Cortex of kidney (tissue), 1 donor: ENCODE measurements around the gene RBM19.

Experiments used
- DNase-seq: peaks from one replicate; lab custom pipeline; 2025; lab: John Stamatoyannopoulos, UW

Gene RBM19

GRCh38 chr12:113932381-113933196 lies 33.5 kb downstream of the RBM19 start:
- DNase-seq, result no peak

- no peak for DNase-seq
These were observed 34.6 kb downstream of the RBM19 start for GRCh38 chr12:113931517-113931916.

- DNase-seq, result no peak
These were observed 35.9 kb downstream of the RBM19 start for GRCh38 chr12:113930249-113930648.

- no peak for DNase-seq
These were observed 36.7 kb downstream of the RBM19 start for GRCh38 chr12:113929312-113929989.

GRCh38 chr12:113926788-113927187 lies 39.3 kb downstream of the RBM19 start:
- no peak for DNase-seq

- no peak for DNase-seq
These were observed 41.8 kb downstream of the RBM19 start for GRCh38 chr12:113924341-113924740.

GRCh38 chr12:113923251-113923650 lies 42.9 kb downstream of the RBM19 start:
- DNase-seq, result no peak

- no peak for DNase-seq
These were observed 44.7 kb downstream of the RBM19 start for GRCh38 chr12:113921430-113921829.

GRCh38 chr12:113919791-113920190 lies 46.3 kb downstream of the RBM19 start:
- no peak for DNase-seq

- DNase-seq, result no peak
These were observed 47.8 kb downstream of the RBM19 start for GRCh38 chr12:113918306-113918705.

- no peak for DNase-seq
These were observed 48.7 kb downstream of the RBM19 start for GRCh38 chr12:113917393-113917792.

GRCh38 chr12:113914806-113915205 lies 51.3 kb downstream of the RBM19 start:
- DNase-seq, result no peak

- no peak for DNase-seq
These were observed 51.9 kb downstream of the RBM19 start for GRCh38 chr12:113914176-113914575.

GRCh38 chr12:113912760-113913329 lies 53.3 kb downstream of the RBM19 start:
- no peak for DNase-seq

- no peak for DNase-seq
These were observed 54.0 kb downstream of the RBM19 start for GRCh38 chr12:113911971-113912759.

GRCh38 chr12:113910751-113911272 lies 55.3 kb downstream of the RBM19 start:
- DNase-seq, result no peak

- no peak for DNase-seq
These were observed 56.2 kb downstream of the RBM19 start for GRCh38 chr12:113909776-113910420.

GRCh38 chr12:113908584-113909100 lies 57.5 kb downstream of the RBM19 start:
- no peak for DNase-seq

GRCh38 chr12:113907446-113908180 lies 58.5 kb downstream of the RBM19 start:
- DNase-seq, result no peak

- DNase-seq, result no peak
These were observed 59.5 kb downstream of the RBM19 start for GRCh38 chr12:113906411-113907200.
